MCF 10A (cell line): ENCODE results near the gene OTUD7B. TPM values are rescaled to one million over a fixed set of nuclear protein-coding genes. Genes with fewer than 3 reads are reported as not detected.

Experiments used
- BruUV-seq: library from RNA; stranded (reverse); fragments of 400-500 nt; replicated peaks from 2 replicates; lab custom pipeline; 2021; lab: Mats Ljungman, UMichigan
- CTCF ChIA-PET: fragments of 300-600 bp; sonication (Branson Sonifier 250); formaldehyde crosslinking; extraction: SDS; loops from one replicate; lab custom pipeline; 2021; ENCODE audit warnings: antibody characterized with exemption, inconsistent platforms; lab: Yijun Ruan, JAX
- POLR2A ChIA-PET: fragments of 300-600, 350-650 bp; sonication (Branson Sonifier 250); formaldehyde crosslinking; extraction: SDS; loops from one replicate; lab custom pipeline; 2020; ENCODE audit warnings: antibody characterized with exemption, inconsistent platforms; lab: Yijun Ruan, JAX
- DNase-seq: peaks from one replicate; pipeline ENCODE4 v3.0.0-alpha.2; 2018; ENCODE audit not compliant: unreplicated experiment
- H3K27ac Mint-ChIP-seq: one replicate; pipeline ENCODE4 v1.8.0; 2022; ENCODE audit warnings: mild to moderate bottlenecking, low read depth, mixed read lengths; ENCODE audit not compliant: unreplicated experiment
- H3K27me3 Mint-ChIP-seq: one replicate; pipeline ENCODE4 v1.8.0; 2022; ENCODE audit warnings: mixed read lengths; ENCODE audit not compliant: insufficient read depth, unreplicated experiment
- H3K36me3 Mint-ChIP-seq: one replicate; pipeline ENCODE4 v1.8.0; 2022; ENCODE audit warnings: mild to moderate bottlenecking, moderate library complexity, mixed read lengths; ENCODE audit not compliant: insufficient read depth, unreplicated experiment
- H3K4me1 Mint-ChIP-seq: one replicate; pipeline ENCODE4 v1.8.0; 2022; ENCODE audit warnings: mixed read lengths; ENCODE audit not compliant: insufficient read depth, unreplicated experiment
- H3K4me3 Mint-ChIP-seq: one replicate; pipeline ENCODE4 v1.8.0; 2022; ENCODE audit warnings: mild to moderate bottlenecking, moderate library complexity, mixed read lengths; ENCODE audit not compliant: unreplicated experiment
- H3K9me3 Mint-ChIP-seq: one replicate; pipeline ENCODE4 v1.8.0; 2022; ENCODE audit warnings: mixed read lengths; ENCODE audit not compliant: unreplicated experiment
- CTCF ChIP-seq: fragments of 200-600 bp; IDR thresholded peaks from one replicate; pipeline ENCODE4 v1.8.0; 2022; ENCODE audit warnings: antibody characterized with exemption, mild to moderate bottlenecking; ENCODE audit not compliant: unreplicated experiment
- intact Hi-C: fragments of 100-400 bp; cut with micrococcal nuclease; formaldehyde crosslinking; loops from 2 replicates; pipeline ENCODE4 v1.14.1; 2022
- total RNA-seq: library from RNA; stranded (reverse); gene quantifications from 2 replicates; pipeline ENCODE4 v1.2.3, GENCODE V29; 2022

The OTUD7B gene
- total RNA-seq, 1 experiment from 2014 or later: 44.3 TPM

GRCh38 chr1:149967646-149968045 is 42.9 kb downstream of the OTUD7B start:
- ChIA-PET CTCF (interaction anchor here (0.6 to 0.7 kb wide), 4 partner anchors 19 to 219 kb away, joined by 3 to 4 read pairs (median 4); no protein-coding TSS in a partner anchor), POLR2A (no interaction called here)
- Mint-ChIP-seq H3K4me1 (peaks cover 22% of the 10 kb centered on the region), H3K27me3 (no peaks in the 10 kb centered on the region), H3K27ac (no peak overlapping the region), H3K9me3 (no peaks in the 10 kb centered on the region), H3K4me3 (no peak overlapping the region), H3K36me3 (peaks cover 79% of the 10 kb centered on the region)
- TF ChIP-seq CTCF: no peak
- no TSS peak for BruUV-seq
- no peak for DNase-seq
- intact Hi-C loops: no loop called here

DNA sequence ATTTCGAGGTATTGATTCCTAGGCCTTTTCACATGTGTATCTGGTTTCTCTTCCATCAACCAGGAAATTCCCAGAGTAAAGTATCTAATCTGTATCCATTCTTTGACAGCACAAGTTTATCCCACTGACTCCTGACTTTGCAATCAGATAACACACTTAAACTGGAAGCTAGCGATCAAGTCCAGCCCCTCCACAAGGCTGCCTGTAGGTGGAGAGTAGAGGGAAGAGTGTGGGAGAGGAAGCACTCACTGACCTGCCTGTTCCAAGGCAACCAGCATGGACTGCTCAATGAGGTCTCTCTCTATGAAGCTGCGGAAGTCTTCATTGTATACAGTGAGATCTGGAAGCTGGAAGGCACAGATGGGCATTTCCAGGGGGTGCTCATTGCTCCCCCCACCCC is 43.5 kb downstream of the OTUD7B start:
- BruUV-seq: no TSS peak
- Mint-ChIP-seq H3K9me3 (no peaks in the 10 kb centered on the region), H3K4me1 (peaks cover 22% of the 10 kb centered on the region), H3K27ac (no peak overlapping the region), H3K36me3 (peaks cover 81% of the 10 kb centered on the region), H3K27me3 (no peaks in the 10 kb centered on the region), H3K4me3 (no peak overlapping the region)
- intact Hi-C loops: no loop called here
- TF ChIP-seq CTCF: no peak
- POLR2A ChIA-PET: interaction anchor here (0.7 to 1.2 kb wide), 2 partner anchors 13 to 32 kb away, joined by 3 read pairs; no protein-coding TSS in a partner anchor
- no peak for DNase-seq
- CTCF ChIA-PET: interaction anchor here (0.6 to 0.7 kb wide), 4 partner anchors 18 to 220 kb away, joined by 4 to 5 read pairs (median 4); no protein-coding TSS in a partner anchor

DNA sequence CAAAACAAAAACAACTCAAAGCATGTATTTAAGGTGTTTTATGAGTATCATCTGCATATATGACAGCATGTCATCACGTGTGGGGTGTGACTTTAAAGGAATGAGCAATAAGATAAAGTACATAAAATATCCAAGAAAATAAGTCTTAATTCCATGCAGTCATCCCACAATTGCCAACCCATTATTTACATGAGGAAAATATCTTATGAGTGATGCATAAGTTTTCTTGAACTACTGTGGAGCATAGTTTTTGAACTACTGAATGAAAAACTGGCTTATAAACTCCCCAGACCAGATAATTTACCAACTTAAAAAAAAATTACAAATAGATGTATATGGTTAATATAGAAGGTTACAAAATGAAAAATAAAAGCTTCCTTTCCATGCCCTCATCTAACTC is 44.1 kb downstream of the OTUD7B start:
- Mint-ChIP-seq H3K27ac (no peak overlapping the region), H3K27me3 (no peaks in the 10 kb centered on the region), H3K36me3 (peaks cover 81% of the 10 kb centered on the region), H3K4me3 (no peak overlapping the region), H3K9me3 (no peaks in the 10 kb centered on the region), H3K4me1 (peaks cover 22% of the 10 kb centered on the region)
- ChIA-PET CTCF (interaction anchor here (0.6 to 1.8 kb wide), 4 partner anchors 43 to 206 kb away, joined by 3 to 5 read pairs (median 4); no protein-coding TSS in a partner anchor), POLR2A (interaction anchor here (0.7 to 2.2 kb wide), 4 partner anchors 14 to 44 kb away, joined by 3 to 13 read pairs (median 3); partner anchors contain the start of gene OTUD7B)
- BruUV-seq: no TSS peak
- TF ChIP-seq CTCF: no peak
- intact Hi-C loops: no loop called here
- DNase-seq: no peak

DNA sequence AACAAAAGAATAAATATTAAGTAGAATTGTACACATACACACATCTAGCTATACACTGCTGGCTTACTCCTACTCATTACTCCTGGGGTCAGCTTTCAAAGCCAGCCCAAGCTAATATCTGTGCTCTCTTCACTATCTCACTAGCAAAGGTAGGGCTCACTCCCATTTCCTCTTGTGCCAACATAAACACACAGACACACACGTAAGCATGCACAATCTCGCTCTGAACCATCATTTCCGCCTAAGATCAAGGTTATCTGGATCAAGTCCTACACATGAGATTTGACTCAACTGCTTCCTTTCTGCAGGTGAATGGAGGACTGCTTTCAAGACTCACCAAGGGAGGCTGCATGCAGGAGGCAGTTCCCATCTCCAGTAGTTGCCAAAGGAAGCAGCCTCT is 45.1 kb downstream of the OTUD7B start:
- intact Hi-C loops: no loop called here
- H3K4me3 Mint-ChIP-seq: no peak overlapping the region

More for the DNA sequence above, 45.1 kb downstream of the OTUD7B start:
- no peaks in the 10 kb centered on the region for H3K9me3 Mint-ChIP-seq
- ChIA-PET POLR2A (interaction anchor here (0.6 to 2.2 kb wide), 2 partner anchors 45 to 78 kb away, joined by 3 to 13 read pairs; partner anchors contain the start of gene OTUD7B), CTCF (interaction anchor here (0.5 to 2.3 kb wide), 5 partner anchors 44 to 222 kb away, joined by 3 to 14 read pairs (median 3); no protein-coding TSS in a partner anchor)
- no peak for TF ChIP-seq CTCF
- H3K36me3 Mint-ChIP-seq: peaks cover 81% of the 10 kb centered on the region
- BruUV-seq: no TSS peak
- no peak for DNase-seq
- no peaks in the 10 kb centered on the region for H3K27me3 Mint-ChIP-seq
- H3K27ac Mint-ChIP-seq: peak overlapping the region; percentile 2
- H3K4me1 Mint-ChIP-seq: peaks cover 22% of the 10 kb centered on the region
